HL-60 (cell line): ENCODE results near the gene STARD4.

Source experiments
- DNase-seq, 2 experiments: peaks; one replicate each; pipeline ENCODE4 v3.0.0-alpha.2; 2010 to 2020; ENCODE audit warnings: low read depth in 1 of 2, low spot score in 1 of 2
- H3K27ac ChIP-seq: fragments of 250-450 bp; sonication (Bioruptor Pico); replicated peaks from 2 replicates; pipeline ENCODE4 v1.5.1; 2020; ENCODE audit warnings: mild to moderate bottlenecking, moderate library complexity
- H3K27me3 ChIP-seq: fragments of 250-450 bp; sonication (Bioruptor Pico); 2 replicates; pipeline ENCODE4 v1.5.1; 2021; ENCODE audit warnings: mild to moderate bottlenecking, moderate library complexity; ENCODE audit not compliant: insufficient read depth, poor library complexity, severe bottlenecking
- H3K4me3 ChIP-seq: replicated peaks from 2 replicates; pipeline ENCODE4 v1.5.1; 2011; ENCODE audit warnings: mild to moderate bottlenecking, control low read depth, low read length; ENCODE audit not compliant: insufficient read depth
- GABPA ChIP-seq: IDR thresholded peaks from 2 replicates; pipeline ENCODE4 v1.6.1; 2012; ENCODE audit warnings: low read depth
- POLR2AphosphoS5 ChIP-seq: IDR thresholded peaks from 2 replicates; pipeline ENCODE4 v1.6.1; 2012; ENCODE audit warnings: low read depth
- SPI1 ChIP-seq: IDR thresholded peaks from 2 replicates; pipeline ENCODE4 v1.6.1; 2012; ENCODE audit warnings: low read depth, mild to moderate bottlenecking, borderline replicate concordance
- TF ChIP-seq, protein P1 (sequence below): IDR thresholded peaks from 2 replicates; pipeline ENCODE4 v1.6.1; 2012; ENCODE audit warnings: low read depth; ENCODE audit not compliant: insufficient replicate concordance
- TF ChIP-seq, protein P2 (sequence below): IDR thresholded peaks from one replicate; pipeline ENCODE4 v1.5.1; 2011; ENCODE audit warnings: low read length, control low read depth, inconsistent platforms; ENCODE audit not compliant: insufficient read depth

STARD4 gene

DNA sequence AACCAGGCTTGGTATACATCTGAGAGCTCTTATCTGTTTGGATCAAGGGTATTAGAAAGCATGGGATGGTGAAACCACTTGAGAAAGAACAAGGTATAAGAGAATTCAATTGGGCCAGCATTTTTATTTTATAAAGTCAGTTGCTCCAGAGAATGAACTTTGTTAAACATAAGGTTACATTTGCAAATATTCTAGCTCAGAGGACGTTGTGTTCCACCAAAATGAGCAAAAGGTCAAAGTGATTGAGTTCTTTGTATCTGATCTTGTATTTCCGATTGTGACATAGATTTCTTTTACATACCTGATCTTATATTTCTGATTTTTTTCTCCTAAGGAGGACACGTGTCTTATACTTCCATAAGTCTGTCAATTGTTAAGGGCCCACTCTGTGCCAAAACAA is 8.6 kb upstream of the STARD4 start:
- DNase-seq = no peak
- TF ChIP-seq, protein P1, sequence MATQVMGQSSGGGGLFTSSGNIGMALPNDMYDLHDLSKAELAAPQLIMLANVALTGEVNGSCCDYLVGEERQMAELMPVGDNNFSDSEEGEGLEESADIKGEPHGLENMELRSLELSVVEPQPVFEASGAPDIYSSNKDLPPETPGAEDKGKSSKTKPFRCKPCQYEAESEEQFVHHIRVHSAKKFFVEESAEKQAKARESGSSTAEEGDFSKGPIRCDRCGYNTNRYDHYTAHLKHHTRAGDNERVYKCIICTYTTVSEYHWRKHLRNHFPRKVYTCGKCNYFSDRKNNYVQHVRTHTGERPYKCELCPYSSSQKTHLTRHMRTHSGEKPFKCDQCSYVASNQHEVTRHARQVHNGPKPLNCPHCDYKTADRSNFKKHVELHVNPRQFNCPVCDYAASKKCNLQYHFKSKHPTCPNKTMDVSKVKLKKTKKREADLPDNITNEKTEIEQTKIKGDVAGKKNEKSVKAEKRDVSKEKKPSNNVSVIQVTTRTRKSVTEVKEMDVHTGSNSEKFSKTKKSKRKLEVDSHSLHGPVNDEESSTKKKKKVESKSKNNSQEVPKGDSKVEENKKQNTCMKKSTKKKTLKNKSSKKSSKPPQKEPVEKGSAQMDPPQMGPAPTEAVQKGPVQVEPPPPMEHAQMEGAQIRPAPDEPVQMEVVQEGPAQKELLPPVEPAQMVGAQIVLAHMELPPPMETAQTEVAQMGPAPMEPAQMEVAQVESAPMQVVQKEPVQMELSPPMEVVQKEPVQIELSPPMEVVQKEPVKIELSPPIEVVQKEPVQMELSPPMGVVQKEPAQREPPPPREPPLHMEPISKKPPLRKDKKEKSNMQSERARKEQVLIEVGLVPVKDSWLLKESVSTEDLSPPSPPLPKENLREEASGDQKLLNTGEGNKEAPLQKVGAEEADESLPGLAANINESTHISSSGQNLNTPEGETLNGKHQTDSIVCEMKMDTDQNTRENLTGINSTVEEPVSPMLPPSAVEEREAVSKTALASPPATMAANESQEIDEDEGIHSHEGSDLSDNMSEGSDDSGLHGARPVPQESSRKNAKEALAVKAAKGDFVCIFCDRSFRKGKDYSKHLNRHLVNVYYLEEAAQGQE = no peak
- TF ChIP-seq, protein P2, sequence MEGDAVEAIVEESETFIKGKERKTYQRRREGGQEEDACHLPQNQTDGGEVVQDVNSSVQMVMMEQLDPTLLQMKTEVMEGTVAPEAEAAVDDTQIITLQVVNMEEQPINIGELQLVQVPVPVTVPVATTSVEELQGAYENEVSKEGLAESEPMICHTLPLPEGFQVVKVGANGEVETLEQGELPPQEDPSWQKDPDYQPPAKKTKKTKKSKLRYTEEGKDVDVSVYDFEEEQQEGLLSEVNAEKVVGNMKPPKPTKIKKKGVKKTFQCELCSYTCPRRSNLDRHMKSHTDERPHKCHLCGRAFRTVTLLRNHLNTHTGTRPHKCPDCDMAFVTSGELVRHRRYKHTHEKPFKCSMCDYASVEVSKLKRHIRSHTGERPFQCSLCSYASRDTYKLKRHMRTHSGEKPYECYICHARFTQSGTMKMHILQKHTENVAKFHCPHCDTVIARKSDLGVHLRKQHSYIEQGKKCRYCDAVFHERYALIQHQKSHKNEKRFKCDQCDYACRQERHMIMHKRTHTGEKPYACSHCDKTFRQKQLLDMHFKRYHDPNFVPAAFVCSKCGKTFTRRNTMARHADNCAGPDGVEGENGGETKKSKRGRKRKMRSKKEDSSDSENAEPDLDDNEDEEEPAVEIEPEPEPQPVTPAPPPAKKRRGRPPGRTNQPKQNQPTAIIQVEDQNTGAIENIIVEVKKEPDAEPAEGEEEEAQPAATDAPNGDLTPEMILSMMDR = no peak
- TF ChIP-seq POLR2AphosphoS5 (no peak), SPI1 (no peak), GABPA (no peak)
- Histone ChIP-seq H3K27ac (no peak overlapping the region), H3K4me3 (no peak overlapping the region), H3K27me3 (no peaks in the 10 kb centered on the region)

DNA sequence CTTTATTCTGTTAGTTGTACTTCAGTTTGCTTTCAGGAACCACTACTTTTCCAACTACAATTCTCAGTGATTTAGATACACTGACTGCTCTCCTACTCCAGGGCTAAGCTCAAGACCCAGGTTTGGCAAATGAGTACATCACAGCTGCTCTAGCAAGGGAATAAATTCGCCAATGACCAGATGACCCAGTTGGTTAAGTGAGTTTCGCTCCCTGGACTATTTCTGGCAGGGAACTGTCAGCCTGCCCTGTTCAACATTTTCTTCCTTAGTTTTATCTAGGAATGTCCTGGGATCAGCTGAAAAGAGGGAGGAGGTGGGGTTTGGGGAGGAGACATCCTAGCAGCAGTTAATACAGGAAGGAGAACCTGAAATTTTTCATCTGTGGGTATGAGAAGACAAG is 6.4 kb upstream of the STARD4 start:
- H3K4me3 ChIP-seq = no peak overlapping the region
- TF ChIP-seq GABPA (no peak), POLR2AphosphoS5 (no peak), SPI1 (no peak)
- TF ChIP-seq, protein P1 = no peak
- H3K27me3 ChIP-seq = no peaks in the 10 kb centered on the region
- DNase-seq = no peak
- H3K27ac ChIP-seq = no peak overlapping the region

DNA sequence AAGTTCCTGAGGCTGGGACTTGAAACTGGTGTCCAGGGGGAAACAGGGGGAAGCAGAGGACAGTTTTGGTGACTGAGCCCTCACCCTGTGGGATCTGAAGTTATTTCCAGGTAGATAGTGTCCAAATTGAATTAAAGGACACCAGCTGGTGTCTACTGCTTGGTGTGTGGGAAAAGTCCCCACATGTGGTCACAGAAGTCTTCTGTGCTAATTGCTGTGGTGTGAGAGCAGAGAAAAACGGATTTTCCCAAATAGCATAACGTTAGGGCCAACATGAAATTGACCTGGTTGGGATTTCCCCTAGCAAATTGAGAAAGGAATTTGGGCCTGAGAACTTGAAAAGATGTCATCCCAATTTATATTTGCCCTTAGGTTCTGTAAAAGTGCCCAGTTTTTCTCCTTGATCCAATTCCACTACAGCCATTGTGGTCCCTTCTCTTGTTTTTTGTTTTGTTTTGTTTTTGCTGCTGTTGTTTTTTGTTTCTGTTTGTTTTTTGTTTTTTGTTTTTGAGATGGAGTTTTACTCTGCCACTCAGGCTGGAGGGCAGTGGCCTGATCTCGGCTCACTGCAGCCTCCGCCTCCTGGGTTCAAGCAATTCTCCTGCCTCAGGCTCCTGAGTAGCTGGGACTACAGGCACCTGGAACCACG is 5.6 kb upstream of the STARD4 start:
- no peak overlapping the region for H3K27ac ChIP-seq
- no peaks in the 10 kb centered on the region for H3K27me3 ChIP-seq
- DNase-seq = no peak
- TF ChIP-seq, protein P1 = no peak
- TF ChIP-seq SPI1 (no peak), POLR2AphosphoS5 (no peak), GABPA (no peak)
- TF ChIP-seq, protein P2 = no peak
- H3K4me3 ChIP-seq = no peak overlapping the region
